ENCODE data around the gene CAPNS1. TPM values are rescaled to one million over a fixed set of nuclear protein-coding genes. Genes with fewer than 3 reads are reported as not detected.

Gene CAPNS1
- total and polyA plus RNA-seq, 2 of the 4 experiments (the other 2 are of a cell fraction), result 436 to 988 TPM

GRCh38 chr19:36196249-36196648 lies 56.4 kb downstream of the CAPNS1 start:
- H2BK5ac ChIP-seq (ENCODE audit: low read depth, low read length, poor library complexity, severe bottlenecking), result no peak overlapping the region

More at GRCh38 chr19:36196249-36196648, 56.4 kb downstream of the CAPNS1 start:
- intact Hi-C loops (cut with micrococcal nuclease), result no loop called here
- Histone ChIP-seq H4K5ac (ENCODE audit: low read depth, low read length) (no peak overlapping the region), H2AK5ac (ENCODE audit: low read depth, low read length) (no peak overlapping the region), H3K4me2 (ENCODE audit: low read depth, low read length) (no peak overlapping the region), H3K18ac (ENCODE audit: low read depth, low read length) (no peak overlapping the region), H3K9me3 (ENCODE audit: control insufficient read depth, insufficient read depth, low read length) (no peaks in the 10 kb centered on the region), H4K20me1 (ENCODE audit: insufficient read depth, low read length) (no peaks in the 10 kb centered on the region), H3K36me3 (ENCODE audit: control insufficient read depth, insufficient read depth, low read length) (peaks cover 12% of the 10 kb centered on the region), H3K14ac (replicated peaks; ENCODE audit: low read depth, low read length) (no peak overlapping the region), H2BK120ac (ENCODE audit: low read depth, low read length) (no peak overlapping the region), H3K27me3 (ENCODE audit: control insufficient read depth, insufficient read depth, low read length) (no peaks in the 10 kb centered on the region), H4K8ac (ENCODE audit: low read depth in 2 of 2, low read length in 2 of 2) (no peak overlapping the region), H3K27ac (ENCODE audit: insufficient read depth, low read length) (no peak overlapping the region), H3K56ac (ENCODE audit: extremely low read depth, insufficient read depth, low read length) (no peak overlapping the region), H2BK15ac (ENCODE audit: low read depth, low read length) (no peak overlapping the region), H3K4ac (ENCODE audit: low read depth, low read length) (no peak overlapping the region), H3K9ac (ENCODE audit: low read depth, low read length) (no peak overlapping the region), H3K79me1 (ENCODE audit: low read depth in 1 of 2, low read length in 2 of 2) (no peaks in the 10 kb centered on the region; a peak in 1 of 4 replicates), H3K23ac (ENCODE audit: low read depth, low read length) (no peak overlapping the region), H2AFZ (replicated peaks; ENCODE audit: low read length, poor library complexity) (no peak overlapping the region), H4K91ac (ENCODE audit: insufficient read depth, low read depth, low read length) (no peak overlapping the region), H2BK20ac (ENCODE audit: low read depth, low read length) (no peak overlapping the region), H3K4me3 (ENCODE audit: insufficient read depth, low read depth, low read length) (no peak overlapping the region), H3K4me1 (ENCODE audit: control insufficient read depth, insufficient read depth, low read length) (no peaks in the 10 kb centered on the region), H2AK9ac (replicated peaks; ENCODE audit: low read depth, low read length, poor library complexity) (no peak overlapping the region), H3K9me1 (ENCODE audit: insufficient read depth, low read length) (no peaks in the 10 kb centered on the region)
- no CpG with 5 or more reads among the region's 2 CpGs for WGBS, 2 experiments (ENCODE audit: extremely low coverage in 2 of 2, insufficient read length in 1 of 2)
- no peak for DNase-seq
- peak; percentile 37; the same call in 1 of the 2 replicates for ATAC-seq (ENCODE audit: low read depth)
- TF ChIP-seq NFE2L2 (IDR thresholded peaks at IDR 0.05; ENCODE audit: low read depth, low read length) (no peak), FOS (IDR thresholded peaks at IDR 0.05; ENCODE audit: low read depth, low read length) (no peak), MXI1 (IDR thresholded peaks at IDR 0.05; ENCODE audit: borderline replicate concordance, low read depth, low read length) (no peak), CTCF (conservative IDR thresholded peaks at IDR 0.05; ENCODE audit: low read depth, low read length) (no peak), SMC3 (IDR thresholded peaks at IDR 0.05; ENCODE audit: low read depth, low read length) (no peak), RCOR1 (IDR thresholded peaks at IDR 0.05; ENCODE audit: insufficient replicate concordance, low read length) (no peak), MAFK (IDR thresholded peaks at IDR 0.05; ENCODE audit: low read depth, low read length) (no peak), RAD21 (IDR thresholded peaks at IDR 0.05; ENCODE audit: low read length) (no peak), MAZ (IDR thresholded peaks at IDR 0.05; ENCODE audit: borderline replicate concordance, low read depth, low read length) (no peak), CHD1 (IDR thresholded peaks at IDR 0.05; ENCODE audit: low read depth, low read length) (no peak), CEBPB (IDR thresholded peaks at IDR 0.05; ENCODE audit: low read depth, low read length) (no peak), POLR2A (IDR thresholded peaks at IDR 0.05; ENCODE audit: low read depth, low read length) (no peak), BHLHE40 (IDR thresholded peaks at IDR 0.05; ENCODE audit: low read depth, low read length) (no peak), RFX5 (IDR thresholded peaks at IDR 0.05; ENCODE audit: low read depth, low read length) (no peak)
- TF ChIP-seq, protein P1, sequence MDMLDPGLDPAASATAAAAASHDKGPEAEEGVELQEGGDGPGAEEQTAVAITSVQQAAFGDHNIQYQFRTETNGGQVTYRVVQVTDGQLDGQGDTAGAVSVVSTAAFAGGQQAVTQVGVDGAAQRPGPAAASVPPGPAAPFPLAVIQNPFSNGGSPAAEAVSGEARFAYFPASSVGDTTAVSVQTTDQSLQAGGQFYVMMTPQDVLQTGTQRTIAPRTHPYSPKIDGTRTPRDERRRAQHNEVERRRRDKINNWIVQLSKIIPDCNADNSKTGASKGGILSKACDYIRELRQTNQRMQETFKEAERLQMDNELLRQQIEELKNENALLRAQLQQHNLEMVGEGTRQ (IDR thresholded peaks at IDR 0.05; ENCODE audit: low read depth, low read length), result no peak
- TF ChIP-seq, protein P2, sequence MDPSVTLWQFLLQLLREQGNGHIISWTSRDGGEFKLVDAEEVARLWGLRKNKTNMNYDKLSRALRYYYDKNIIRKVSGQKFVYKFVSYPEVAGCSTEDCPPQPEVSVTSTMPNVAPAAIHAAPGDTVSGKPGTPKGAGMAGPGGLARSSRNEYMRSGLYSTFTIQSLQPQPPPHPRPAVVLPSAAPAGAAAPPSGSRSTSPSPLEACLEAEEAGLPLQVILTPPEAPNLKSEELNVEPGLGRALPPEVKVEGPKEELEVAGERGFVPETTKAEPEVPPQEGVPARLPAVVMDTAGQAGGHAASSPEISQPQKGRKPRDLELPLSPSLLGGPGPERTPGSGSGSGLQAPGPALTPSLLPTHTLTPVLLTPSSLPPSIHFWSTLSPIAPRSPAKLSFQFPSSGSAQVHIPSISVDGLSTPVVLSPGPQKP (IDR thresholded peaks at IDR 0.05; ENCODE audit: borderline replicate concordance, low read depth, low read length), result no peak
- in situ Hi-C loops (cut with MboI; ENCODE audit: low sequenced_read_pairs), result loop anchor here (25.0 kb wide), 1 partner anchor 291 kb away; the partner anchor contains the start of gene ZNF566
- ChIA-PET POLR2A (ENCODE audit: unreplicated experiment) (no interaction called here), CTCF (no interaction called here)
- dilution Hi-C loops (cut with HindIII; ENCODE audit: low sequenced_read_pairs, unreplicated experiment), result no loop called here
- BruUV-seq (replicated peaks), result no TSS peak
